Transverse colon (tissue), 4 donors: ENCODE data around the gene EEFSEC.

Source experiments
- POLR2A ChIP-seq: fragments of 450-650 bp; IDR thresholded peaks from one replicate; pipeline ENCODE4 v1.6.1; 2016; ENCODE audit warnings: antibody characterized with exemption, mild to moderate bottlenecking, moderate library complexity
- POLR2AphosphoS5 ChIP-seq, 3 donors: sonication (generic); formaldehyde crosslinking; IDR thresholded peaks; one replicate each; pipeline ENCODE4 v1.6.1; 2016; ENCODE audit warnings: antibody characterized with exemption in 3 of 3
- TF ChIP-seq, protein P1 (sequence below), 5 experiments: fragments of 200-600 bp in 3 of 5; fragments of 450-650 bp in 2 of 5; sonication (generic) in 3 of 5; IDR thresholded peaks; 1 replicate in 2 of 5; 2 replicates in 3 of 5; pipeline ENCODE4 v1.5.1; 2016 to 2017; ENCODE audit warnings: antibody characterized with exemption in 5 of 5, inconsistent platforms in 3 of 5, mild to moderate bottlenecking in 2 of 5, moderate library complexity in 1 of 5

DNA sequence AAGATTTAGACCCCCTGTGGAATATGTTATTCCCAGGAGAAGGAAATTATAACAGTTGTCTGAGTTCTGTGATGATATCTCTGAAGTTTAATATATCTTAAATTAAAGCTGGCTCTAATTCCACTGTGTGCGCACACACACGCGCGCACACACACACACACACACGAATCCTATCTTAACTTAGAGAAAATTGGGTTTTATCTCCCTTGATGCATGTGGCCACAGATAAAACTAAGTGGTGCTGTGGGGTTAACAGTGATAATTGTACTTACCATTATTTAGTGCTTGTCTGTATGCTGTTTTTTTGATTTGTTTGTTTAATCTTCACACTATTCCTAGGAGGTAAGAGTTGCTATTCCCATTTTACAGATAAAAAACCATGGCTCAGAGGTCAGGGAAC lies 7.4 kb downstream of the EEFSEC start:
- TF ChIP-seq POLR2A (no peak), POLR2AphosphoS5 (IDR thresholded peaks at IDR 0.05) (no peak)
- TF ChIP-seq, protein P1, sequence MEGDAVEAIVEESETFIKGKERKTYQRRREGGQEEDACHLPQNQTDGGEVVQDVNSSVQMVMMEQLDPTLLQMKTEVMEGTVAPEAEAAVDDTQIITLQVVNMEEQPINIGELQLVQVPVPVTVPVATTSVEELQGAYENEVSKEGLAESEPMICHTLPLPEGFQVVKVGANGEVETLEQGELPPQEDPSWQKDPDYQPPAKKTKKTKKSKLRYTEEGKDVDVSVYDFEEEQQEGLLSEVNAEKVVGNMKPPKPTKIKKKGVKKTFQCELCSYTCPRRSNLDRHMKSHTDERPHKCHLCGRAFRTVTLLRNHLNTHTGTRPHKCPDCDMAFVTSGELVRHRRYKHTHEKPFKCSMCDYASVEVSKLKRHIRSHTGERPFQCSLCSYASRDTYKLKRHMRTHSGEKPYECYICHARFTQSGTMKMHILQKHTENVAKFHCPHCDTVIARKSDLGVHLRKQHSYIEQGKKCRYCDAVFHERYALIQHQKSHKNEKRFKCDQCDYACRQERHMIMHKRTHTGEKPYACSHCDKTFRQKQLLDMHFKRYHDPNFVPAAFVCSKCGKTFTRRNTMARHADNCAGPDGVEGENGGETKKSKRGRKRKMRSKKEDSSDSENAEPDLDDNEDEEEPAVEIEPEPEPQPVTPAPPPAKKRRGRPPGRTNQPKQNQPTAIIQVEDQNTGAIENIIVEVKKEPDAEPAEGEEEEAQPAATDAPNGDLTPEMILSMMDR (IDR thresholded peaks at IDR 0.05), result no peak
